Measurements from ENCODE around the gene GALNT18. TPM values are rescaled to one million over a fixed set of nuclear protein-coding genes. Genes with fewer than 3 reads are reported as not detected.

Gene GALNT18
- total RNA-seq, 1 donor from 2014 or later = 11.7 TPM

DNA sequence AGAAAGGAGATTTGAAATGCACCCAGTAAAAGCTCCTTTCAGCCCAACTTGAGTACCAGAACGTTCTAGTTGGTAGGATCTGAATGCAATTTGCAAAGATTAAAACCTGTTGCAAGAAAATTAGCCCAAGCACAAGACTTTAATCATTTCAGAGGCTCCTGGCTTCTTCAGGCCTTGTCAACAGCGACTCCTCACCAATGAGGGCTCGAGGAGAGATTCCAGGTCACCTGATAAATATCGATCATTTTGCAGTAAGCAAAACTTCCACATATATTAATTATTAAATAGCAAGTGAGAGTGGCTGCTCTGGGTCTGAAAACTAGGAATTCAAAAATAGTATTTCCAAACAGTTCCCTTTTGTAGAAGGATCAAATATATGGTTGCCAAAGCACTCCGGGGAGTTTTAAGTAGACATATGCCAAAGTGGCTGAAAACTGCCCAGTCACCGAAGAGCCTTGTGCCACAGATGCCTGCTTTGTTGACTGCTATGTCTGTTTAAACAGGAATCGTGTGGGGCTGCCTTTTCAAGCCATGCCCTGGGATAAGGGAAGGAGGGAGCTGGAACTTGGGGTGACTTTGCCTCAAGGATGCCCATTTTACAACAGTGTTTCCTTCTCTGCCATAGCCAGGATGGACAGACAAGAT is 332.7 kb downstream of the GALNT18 start:
- peaks cover 23% of the 10 kb centered on the region for H3K27me3 Mint-ChIP-seq
- H3K36me3 Mint-ChIP-seq = no peaks in the 10 kb centered on the region
- H3K9me3 Mint-ChIP-seq = no peaks in the 10 kb centered on the region
- TF ChIP-seq, protein P1, sequence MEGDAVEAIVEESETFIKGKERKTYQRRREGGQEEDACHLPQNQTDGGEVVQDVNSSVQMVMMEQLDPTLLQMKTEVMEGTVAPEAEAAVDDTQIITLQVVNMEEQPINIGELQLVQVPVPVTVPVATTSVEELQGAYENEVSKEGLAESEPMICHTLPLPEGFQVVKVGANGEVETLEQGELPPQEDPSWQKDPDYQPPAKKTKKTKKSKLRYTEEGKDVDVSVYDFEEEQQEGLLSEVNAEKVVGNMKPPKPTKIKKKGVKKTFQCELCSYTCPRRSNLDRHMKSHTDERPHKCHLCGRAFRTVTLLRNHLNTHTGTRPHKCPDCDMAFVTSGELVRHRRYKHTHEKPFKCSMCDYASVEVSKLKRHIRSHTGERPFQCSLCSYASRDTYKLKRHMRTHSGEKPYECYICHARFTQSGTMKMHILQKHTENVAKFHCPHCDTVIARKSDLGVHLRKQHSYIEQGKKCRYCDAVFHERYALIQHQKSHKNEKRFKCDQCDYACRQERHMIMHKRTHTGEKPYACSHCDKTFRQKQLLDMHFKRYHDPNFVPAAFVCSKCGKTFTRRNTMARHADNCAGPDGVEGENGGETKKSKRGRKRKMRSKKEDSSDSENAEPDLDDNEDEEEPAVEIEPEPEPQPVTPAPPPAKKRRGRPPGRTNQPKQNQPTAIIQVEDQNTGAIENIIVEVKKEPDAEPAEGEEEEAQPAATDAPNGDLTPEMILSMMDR (conservative IDR thresholded peaks at IDR 0.05) = no peak
- no peak overlapping the region for H3K4me3 Mint-ChIP-seq
- H3K4me1 Mint-ChIP-seq (ENCODE audit: unreplicated experiment) = peaks cover 17% of the 10 kb centered on the region
- H3K27ac Mint-ChIP-seq = no peak overlapping the region
- DNase-seq (ENCODE audit: extremely low spot score, unreplicated experiment) = no peak

DNA sequence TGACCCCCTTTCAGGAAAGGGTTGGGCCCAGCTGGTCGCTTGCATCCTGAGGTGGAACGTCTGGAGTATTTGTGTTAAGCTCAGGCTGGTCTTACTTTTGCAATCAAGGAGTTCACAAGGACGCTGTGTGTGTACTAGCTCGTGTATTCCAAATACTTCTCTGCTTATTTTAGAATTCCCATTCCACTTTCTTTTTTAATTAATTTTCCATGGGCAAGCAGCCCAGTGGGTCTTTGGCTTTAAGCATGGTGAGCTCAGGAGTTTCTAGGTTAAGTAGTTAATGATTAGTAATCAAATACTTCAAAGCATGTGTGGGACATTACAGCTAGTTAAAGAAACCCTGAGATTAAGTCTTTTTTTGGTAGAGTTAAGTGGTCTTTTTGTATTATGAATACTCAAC is 337.3 kb downstream of the GALNT18 start:
- peaks cover 15% of the 10 kb centered on the region for H3K27me3 Mint-ChIP-seq
- H3K9me3 Mint-ChIP-seq = no peaks in the 10 kb centered on the region
- TF ChIP-seq, protein P1 (conservative IDR thresholded peaks at IDR 0.05) = no peak
- H3K4me1 Mint-ChIP-seq (ENCODE audit: unreplicated experiment) = peaks cover 9% of the 10 kb centered on the region
- H3K4me3 Mint-ChIP-seq = no peak overlapping the region
- H3K27ac Mint-ChIP-seq = no peak overlapping the region
- DNase-seq (ENCODE audit: extremely low spot score, unreplicated experiment) = no peak
- H3K36me3 Mint-ChIP-seq = no peaks in the 10 kb centered on the region

DNA sequence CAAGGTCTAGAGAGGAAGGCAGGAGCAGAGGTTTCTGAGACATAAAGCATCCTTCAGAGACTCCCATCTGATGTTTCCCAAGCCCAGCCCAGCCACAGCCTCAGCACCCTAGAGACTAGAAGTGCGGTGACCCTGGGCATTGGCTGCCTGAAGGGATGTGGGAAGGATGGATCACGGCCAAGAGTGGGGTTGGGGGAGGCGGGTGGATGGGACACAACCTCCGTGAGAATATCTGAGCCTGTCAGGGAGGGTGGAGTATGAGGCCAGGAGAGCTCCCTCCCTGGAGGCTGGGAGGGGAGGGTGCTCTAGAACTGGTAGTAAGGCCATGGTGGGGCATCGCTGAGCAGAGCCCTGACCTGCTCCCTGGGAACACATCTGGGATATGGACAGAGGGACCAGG is 340.2 kb downstream of the GALNT18 start:
- Mint-ChIP-seq H3K9me3 (no peaks in the 10 kb centered on the region), H3K27me3 (peaks cover 9% of the 10 kb centered on the region), H3K27ac (no peak overlapping the region), H3K4me1 (ENCODE audit: unreplicated experiment) (peaks cover 6% of the 10 kb centered on the region), H3K4me3 (no peak overlapping the region), H3K36me3 (no peaks in the 10 kb centered on the region)
- DNase-seq (ENCODE audit: extremely low spot score, unreplicated experiment) = no peak
- TF ChIP-seq, protein P1 (conservative IDR thresholded peaks at IDR 0.05) = no peak

DNA sequence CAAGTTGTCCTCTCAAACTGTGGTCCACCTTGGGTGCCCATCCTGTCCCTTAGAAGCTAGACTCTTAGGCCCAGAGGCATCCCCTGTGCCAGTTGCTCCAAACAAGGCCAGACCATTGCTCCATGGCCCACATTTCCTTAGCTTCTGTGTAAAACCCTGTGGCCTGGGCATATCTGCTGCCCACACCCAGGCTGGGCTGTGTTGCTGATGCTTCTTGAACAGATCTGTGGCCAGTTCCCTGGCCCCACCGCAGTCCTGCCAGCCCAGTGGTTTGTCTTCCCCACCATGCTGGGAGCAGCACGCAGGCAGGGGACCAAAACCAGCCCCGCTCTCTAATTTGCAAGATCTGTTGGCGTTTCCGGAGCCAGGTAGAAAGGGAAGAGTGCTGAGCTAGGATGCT is 341.0 kb downstream of the GALNT18 start:
- no peak for DNase-seq (ENCODE audit: extremely low spot score, unreplicated experiment)
- TF ChIP-seq, protein P1 (conservative IDR thresholded peaks at IDR 0.05) = no peak
- no peak overlapping the region for H3K27ac Mint-ChIP-seq
- H3K4me3 Mint-ChIP-seq = no peak overlapping the region
- H3K36me3 Mint-ChIP-seq = no peaks in the 10 kb centered on the region
- peaks cover 6% of the 10 kb centered on the region for H3K4me1 Mint-ChIP-seq (ENCODE audit: unreplicated experiment)
- peaks cover 6% of the 10 kb centered on the region for H3K27me3 Mint-ChIP-seq
- no peaks in the 10 kb centered on the region for H3K9me3 Mint-ChIP-seq

DNA sequence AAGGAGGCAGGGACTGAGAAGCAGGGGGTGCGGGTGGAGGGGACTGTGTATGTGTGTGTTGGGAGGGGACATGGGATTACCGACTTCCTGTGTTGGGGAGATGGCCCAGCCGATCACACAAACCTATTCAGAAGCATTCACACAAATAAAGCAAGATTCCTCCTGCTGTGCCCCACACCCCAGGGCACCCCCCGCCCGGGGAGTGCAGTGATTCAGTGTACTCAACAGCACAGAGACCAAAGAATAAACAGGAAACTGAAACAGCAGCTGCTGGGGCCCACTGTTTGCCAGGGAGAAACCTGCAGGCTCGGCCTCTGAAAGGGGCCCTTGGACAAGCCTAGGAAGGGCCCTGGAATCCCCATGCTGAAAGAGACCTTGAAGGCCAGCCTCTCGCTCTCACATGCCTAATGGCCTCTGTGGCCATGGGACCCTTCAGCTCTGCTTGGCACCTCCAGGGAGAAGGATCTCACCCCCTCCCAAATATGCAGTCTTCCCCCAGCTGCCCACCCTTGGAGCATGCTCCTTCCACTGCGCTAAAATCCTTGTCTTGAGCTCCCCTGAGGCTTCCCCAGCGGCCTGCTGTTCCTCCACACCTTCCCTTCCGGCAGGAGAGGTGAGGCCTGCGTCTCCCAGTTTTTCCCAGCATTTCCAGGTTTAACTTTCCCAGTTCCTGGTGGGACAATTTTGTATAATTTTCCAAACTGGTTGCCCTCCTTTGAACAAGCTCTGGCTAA is 341.7 kb downstream of the GALNT18 start:
- peak; percentile 42 for DNase-seq (ENCODE audit: extremely low spot score, unreplicated experiment)
- Mint-ChIP-seq H3K27ac (no peak overlapping the region), H3K4me1 (ENCODE audit: unreplicated experiment) (peaks cover 6% of the 10 kb centered on the region), H3K36me3 (no peaks in the 10 kb centered on the region), H3K4me3 (no peak overlapping the region), H3K27me3 (peaks cover 6% of the 10 kb centered on the region), H3K9me3 (peaks cover 5% of the 10 kb centered on the region)
- TF ChIP-seq, protein P1 (conservative IDR thresholded peaks at IDR 0.05) = no peak

Data from type B pancreatic cell (in vitro differentiated cells).